ENCODE data around the gene PMFBP1. TPM values are rescaled to one million over a fixed set of nuclear protein-coding genes. Genes with fewer than 3 reads are reported as not detected.

PMFBP1 gene, protein sequence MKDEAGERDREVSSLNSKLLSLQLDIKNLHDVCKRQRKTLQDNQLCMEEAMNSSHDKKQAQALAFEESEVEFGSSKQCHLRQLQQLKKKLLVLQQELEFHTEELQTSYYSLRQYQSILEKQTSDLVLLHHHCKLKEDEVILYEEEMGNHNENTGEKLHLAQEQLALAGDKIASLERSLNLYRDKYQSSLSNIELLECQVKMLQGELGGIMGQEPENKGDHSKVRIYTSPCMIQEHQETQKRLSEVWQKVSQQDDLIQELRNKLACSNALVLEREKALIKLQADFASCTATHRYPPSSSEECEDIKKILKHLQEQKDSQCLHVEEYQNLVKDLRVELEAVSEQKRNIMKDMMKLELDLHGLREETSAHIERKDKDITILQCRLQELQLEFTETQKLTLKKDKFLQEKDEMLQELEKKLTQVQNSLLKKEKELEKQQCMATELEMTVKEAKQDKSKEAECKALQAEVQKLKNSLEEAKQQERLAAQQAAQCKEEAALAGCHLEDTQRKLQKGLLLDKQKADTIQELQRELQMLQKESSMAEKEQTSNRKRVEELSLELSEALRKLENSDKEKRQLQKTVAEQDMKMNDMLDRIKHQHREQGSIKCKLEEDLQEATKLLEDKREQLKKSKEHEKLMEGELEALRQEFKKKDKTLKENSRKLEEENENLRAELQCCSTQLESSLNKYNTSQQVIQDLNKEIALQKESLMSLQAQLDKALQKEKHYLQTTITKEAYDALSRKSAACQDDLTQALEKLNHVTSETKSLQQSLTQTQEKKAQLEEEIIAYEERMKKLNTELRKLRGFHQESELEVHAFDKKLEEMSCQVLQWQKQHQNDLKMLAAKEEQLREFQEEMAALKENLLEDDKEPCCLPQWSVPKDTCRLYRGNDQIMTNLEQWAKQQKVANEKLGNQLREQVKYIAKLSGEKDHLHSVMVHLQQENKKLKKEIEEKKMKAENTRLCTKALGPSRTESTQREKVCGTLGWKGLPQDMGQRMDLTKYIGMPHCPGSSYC
- polyA plus RNA-seq: 1 to 10 TPM in 1 of 3 donors, under 1 TPM in 2; 0.45 to 1.5 (median 0.56) TPM

DNA sequence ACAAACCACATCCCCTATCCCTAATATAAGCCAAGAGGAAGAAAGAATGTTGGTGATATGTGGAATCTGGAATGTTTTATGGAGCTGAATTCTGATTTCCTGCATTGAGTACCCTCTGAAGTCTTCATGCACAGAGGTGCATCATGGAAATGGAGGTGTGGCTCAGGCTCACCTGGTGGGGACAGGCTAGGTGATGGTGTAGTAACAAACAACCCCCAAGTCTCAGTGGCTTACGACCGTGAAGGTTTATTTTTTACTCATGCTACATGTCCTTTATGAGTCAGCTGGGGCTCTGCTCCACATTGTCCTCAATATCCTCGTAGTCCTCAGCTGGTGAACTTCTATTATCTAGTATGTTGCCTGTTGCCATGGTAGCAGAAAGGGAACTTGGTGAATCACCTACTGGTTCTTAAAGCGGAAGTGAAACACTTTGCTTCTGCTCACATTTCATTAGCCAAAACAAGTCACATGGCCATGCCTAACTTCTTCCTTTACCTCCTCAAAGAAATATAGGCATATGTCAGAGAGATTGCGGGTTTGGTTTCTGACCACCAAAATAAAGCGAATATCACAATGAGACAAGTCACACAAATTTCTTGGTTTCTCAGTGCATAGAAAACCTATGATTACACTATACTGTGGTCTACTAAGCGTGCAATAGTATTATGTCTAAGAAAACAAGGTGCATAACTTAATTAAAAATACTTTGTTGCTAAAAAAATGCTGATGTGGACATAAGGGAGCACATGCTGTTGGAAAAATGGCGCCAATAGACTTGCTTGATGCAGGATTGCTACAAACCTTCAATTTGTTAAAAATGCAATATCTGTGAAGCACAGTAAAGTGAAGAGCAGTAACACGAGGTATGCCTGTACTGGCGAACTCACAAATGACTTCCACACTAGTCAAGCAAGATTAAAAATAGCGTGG is at the start of gene PMFBP1:
PMFBP1 (minus strand) TSS at position 51 of the 930 bp plus-strand sequence. CDS start 947 bp downstream, outside the sequence.
- WGBS, 3 donors: 71 to 82% (median 71%) methylated on average over 11 of the region's 11 CpGs
- H3K27ac ChIP-seq (ENCODE audit: low read depth, low read length): no peak within 1 kb of the TSS

DNA sequence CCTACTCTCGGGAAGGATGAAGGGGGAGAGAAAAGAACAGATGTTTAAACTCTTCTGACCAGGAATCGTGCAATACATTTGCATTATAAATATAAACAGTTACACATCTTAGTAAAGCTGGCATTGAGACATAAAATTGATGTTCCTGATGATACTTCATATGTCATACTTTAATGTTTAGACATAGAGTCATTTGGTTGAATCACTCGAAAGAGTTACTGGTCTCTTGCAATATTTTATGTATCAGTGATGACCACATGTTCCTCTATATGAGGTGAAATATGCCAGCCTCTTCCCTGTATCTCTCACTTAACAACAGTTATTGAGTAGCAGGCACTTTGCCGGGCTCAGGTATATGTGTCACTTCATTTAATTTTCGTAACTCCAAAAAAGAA is 49.7 kb upstream of the PMFBP1 start:
- 59 to 67% (median 60%) methylated on average over 5 of the region's 5 CpGs for WGBS, 3 donors
- H3K27ac ChIP-seq (ENCODE audit: low read depth, low read length): no peak overlapping the region

DNA sequence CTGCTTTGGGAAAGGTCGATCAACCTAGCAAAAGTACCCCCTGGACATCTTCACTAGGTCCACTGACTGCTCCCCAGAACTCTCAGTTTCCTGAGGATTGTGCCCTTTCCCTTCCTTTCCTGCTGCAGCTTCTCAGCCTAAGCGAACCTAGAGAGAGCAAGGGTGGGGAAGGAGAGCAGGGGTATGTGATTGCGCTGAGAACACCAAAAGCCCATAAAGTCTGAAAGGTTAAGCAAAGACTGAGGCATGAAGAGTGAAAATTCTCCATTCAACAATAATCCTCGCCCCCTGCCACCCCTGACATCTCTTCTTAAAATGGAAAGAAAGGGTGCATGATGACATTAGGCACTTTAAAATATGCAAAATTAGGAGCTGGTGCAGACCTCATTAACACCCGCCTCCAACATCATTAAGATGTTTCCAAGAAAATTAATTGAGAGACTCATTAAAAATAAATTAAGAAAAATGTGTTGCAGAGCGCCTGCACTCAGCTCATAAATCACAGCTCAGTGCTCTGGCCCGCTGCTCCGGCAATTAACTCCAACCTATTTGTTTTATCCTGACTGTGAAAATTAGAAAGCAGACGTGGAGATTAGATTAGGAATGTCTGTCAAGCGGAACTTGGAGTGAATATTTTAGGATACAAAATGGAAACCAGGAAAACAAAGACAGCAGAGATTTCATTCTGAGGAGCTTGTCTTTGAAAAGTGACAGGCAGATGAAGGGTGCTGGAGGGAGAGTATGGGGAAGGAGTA is 49.1 kb upstream of the PMFBP1 start:
- 64 to 65% (median 64%) methylated on average over 10 of the region's 10 CpGs for WGBS, 3 donors
- H3K27ac ChIP-seq (ENCODE audit: low read depth, low read length): no peak overlapping the region

DNA sequence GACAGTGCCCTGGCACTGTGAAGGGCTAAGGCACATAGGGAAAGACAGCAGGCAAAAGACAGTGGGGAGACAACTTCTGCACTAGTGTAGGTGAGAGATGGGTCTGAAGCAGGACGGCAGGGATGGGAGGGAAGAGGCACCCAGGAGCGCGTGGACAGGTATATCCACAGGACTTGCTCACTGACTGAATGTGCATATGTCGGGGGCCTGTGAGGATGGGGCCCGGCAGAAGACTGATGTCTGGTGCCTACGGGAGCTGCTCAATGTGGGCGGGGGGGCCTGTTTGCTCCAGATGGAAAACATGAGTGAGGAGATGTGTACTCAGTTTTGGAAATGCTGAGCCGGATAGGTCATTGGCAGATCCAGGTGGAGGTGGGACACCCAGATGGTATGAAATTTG is 47.3 kb upstream of the PMFBP1 start:
- no peak overlapping the region for H3K27ac ChIP-seq (ENCODE audit: low read depth, low read length)
- WGBS, 3 donors: 88 to 96% (median 92%) methylated on average over 8 of the region's 8 CpGs

DNA sequence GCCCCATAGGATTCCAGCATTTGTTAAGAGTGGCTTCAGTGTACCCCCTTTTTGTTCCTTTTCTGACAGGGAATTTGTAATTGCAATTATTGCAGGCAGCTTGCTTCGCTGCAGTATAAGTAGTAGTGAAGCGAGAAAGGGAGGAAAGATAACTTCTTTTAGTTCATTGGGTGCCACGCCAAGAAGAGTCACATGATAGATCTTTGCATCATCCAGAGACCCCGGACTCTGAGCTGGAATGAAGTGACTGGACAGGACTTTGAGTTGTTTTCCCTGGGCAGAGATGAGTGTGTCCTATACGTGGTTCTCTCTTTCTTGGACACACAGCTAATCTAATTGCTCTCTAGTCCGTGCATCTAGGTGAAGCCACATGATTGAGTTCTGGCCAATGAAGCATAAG is 44.8 kb upstream of the PMFBP1 start:
- 79 to 90% (median 81%) methylated on average over 6 of the region's 6 CpGs for WGBS, 3 donors
- H3K27ac ChIP-seq (ENCODE audit: low read depth, low read length): no peak overlapping the region

DNA sequence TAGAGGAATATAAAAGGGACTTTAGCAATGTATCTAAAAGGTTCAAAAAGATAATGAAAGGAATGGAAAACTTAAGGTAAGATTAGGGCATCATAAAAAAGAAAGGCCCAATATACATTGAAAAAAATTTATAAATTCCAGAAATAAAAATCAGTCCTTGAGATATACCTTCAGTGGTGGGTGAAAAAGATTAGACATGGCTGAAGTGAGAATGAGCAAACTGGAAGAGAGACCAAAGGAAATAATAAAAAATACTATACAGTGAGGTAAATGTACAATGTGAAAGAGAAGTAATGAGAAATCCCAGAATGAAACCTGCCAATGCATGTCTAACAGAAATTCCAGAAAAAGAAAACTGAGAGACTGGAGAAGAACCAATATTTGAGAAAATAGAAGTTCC is 42.9 kb upstream of the PMFBP1 start:
- no peak overlapping the region for H3K27ac ChIP-seq (ENCODE audit: low read depth, low read length)

DNA sequence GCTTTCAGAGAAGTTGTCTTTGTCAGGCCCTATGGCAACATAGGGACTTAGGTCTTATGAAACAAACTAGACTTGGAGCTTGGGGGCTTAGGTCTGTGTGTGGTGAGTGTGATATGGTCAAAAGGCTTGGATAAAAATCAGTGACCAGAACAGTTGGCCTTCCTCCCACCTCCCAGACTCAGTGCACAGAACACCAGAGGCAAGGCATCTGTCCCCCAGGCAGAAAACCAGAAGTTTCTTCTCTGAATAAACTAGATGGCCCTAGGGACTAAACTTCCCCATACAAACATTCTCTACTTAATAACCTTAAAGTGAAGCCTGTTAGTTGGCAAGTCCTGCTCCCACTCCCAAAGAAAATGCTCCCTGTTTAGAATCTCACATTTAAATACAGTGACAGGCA is 39.2 kb upstream of the PMFBP1 start:
- no peak overlapping the region for H3K27ac ChIP-seq (ENCODE audit: low read depth, low read length)

DNA sequence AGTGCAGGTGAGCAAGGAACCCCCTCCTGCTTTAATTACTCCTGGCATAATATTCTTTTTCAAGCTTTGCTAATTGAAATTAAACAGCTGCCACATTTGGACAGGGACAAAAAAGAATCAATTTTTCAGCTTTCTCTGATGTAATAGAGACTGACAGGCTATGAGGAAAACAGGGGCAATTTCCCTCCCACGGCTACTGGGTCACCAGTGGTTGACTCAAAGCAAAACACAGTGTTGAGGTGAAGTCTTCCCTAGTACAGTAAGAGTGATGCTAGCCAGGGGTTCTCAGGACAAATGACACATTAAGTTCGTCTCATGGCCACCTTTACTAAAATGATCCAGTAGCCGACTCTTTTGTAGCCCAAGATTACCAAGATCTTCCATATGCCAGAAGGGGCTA is 38.6 kb upstream of the PMFBP1 start:
- no peak overlapping the region for H3K27ac ChIP-seq (ENCODE audit: low read depth, low read length)
- WGBS, 3 donors: 87 to 88% (median 88%) methylated on average over 3 of the region's 3 CpGs

DNA sequence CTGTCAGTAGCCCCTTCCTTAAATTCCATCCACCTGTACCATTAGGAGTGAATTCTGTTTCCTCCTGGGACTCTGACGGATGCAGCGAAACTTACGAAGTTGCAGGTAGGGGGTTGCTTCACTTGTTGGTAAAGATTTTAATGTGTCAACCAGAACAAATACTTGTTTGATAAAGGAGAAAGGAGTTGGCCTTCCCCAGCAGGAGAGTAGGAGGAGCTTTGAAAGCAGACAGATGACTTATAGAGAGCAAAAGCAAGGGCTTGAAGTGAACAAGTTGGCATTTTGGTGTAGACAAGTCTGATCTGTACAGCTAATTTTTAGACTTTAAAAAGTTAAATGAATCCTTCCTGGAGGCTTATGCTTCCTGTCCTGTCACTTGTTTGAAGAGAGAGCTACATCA is 38.1 kb upstream of the PMFBP1 start:
- H3K27ac ChIP-seq (ENCODE audit: low read depth, low read length): no peak overlapping the region
- WGBS, 3 donors: 86 to 93% (median 92%) methylated on average over 3 of the region's 3 CpGs

DNA sequence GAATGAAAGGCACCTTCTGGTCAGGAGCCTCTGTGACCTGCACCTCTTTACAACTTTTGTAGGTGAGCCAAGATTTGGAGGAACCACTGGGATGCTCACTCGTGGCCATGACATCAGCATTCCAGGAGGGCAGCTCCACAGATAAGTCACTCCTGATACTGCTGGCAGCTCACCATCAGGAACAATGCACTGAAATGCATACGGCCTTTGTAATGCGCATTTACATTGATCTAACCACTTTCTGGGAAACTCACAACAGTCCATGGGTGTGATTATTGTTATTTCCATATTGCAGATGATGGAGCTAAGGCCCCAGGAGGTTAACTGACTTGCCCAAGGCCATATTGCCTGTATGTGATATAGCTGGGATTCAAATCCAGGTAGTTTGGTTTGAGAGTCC is 34.3 kb upstream of the PMFBP1 start:
- no peak overlapping the region for H3K27ac ChIP-seq (ENCODE audit: low read depth, low read length)
- WGBS, 3 donors: 84 to 90% (median 87%) methylated on average over 3 of the region's 3 CpGs

DNA sequence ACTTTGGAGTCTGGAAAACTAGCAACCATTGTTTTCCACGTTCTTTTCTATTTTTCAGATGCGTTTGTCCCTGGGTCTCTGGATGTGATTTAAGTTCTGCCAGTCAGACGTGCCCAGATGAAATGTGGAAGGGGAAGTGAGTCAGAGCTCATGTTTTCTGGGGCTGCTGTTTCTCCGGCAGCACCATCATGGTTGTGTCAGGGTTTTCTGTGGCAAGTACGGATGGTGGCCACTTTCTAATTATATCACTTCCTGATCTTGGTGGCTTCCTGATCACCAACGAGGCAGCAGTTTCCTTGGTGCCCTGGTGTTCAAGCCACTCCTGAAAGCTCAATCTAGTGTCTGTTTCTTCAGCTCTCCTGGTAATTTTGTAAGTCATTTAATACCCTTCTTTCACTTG is 31.4 kb upstream of the PMFBP1 start:
- WGBS, 3 donors: 26 to 84% (median 42%) methylated on average over 6 of the region's 6 CpGs
- no peak overlapping the region for H3K27ac ChIP-seq (ENCODE audit: low read depth, low read length)

DNA sequence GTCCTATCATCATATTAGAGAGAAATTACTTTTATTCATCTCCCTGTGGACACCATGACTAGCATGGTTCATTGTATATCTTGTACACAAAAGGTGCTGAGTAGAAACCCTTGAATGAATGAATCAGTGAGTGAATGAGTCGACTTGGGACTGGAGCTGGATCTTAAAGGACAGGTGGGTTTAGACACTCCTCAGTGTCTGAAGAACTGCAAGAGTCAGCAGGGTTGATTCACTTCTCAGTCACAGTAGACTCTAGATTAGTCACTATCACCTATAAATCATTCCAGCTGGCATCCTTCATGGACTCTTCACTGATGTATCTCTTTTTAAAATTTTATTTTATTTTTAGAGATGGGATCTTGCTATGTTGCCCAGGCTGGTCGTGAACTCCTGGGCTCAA is 30.1 kb upstream of the PMFBP1 start:
- WGBS, 3 donors: 73 to 75% (median 74%) methylated on average over 2 of the region's 2 CpGs
- no peak overlapping the region for H3K27ac ChIP-seq (ENCODE audit: low read depth, low read length)

DNA sequence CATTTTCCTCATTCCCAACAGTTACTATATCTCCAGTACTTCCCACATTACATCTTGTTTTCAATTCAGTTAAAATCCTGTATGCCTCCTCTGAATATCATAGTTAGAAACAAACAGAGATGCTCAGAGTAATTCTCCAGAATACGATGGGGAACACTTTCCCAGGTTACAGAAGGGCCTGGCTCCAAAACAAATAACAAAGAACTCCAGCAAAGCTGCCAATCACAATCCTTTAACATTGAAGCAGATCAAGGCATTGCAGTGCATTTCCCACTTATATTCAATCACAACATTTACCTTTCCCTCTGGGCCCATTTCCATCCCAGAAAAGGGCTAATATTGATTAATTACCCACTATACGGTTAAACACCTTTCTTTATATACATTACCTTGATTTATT is 29.4 kb upstream of the PMFBP1 start:
- 33 to 89% (median 79%) methylated on average over 2 of the region's 2 CpGs for WGBS, 3 donors
- no peak overlapping the region for H3K27ac ChIP-seq (ENCODE audit: low read depth, low read length)

DNA sequence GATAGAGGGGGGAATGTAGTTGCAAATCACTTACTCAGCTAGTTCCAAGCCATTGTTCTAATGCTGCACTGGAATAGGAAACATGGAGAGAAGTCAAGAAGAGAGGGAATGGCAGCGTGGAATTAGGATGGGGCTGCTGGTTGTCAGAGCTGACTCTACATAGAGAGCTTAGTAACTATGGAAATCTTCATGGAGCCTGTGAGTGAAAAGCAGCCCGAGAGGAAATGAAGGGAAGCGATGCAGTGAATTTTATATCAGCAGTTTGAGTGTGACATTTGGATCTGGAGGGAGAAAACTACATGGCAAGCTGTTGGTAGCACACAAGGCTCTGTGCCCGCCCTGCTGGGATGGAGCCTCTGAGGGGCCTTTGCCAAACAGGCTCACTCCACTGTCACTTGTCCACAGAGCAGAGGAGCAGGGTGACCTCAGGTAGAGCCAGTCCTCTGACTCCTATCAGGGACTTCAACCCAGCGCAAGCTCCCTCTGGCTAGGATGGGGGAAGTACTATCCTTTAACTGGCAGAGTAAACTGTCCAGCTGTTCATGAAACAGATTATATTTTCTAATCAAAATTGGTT is 27.9 kb upstream of the PMFBP1 start:
- no peak overlapping the region for H3K27ac ChIP-seq (ENCODE audit: low read depth, low read length)
- whole genome bisulfite sequencing, 3 donors: 86 to 92% (median 88%) methylated on average over 5 of the region's 5 CpGs

DNA sequence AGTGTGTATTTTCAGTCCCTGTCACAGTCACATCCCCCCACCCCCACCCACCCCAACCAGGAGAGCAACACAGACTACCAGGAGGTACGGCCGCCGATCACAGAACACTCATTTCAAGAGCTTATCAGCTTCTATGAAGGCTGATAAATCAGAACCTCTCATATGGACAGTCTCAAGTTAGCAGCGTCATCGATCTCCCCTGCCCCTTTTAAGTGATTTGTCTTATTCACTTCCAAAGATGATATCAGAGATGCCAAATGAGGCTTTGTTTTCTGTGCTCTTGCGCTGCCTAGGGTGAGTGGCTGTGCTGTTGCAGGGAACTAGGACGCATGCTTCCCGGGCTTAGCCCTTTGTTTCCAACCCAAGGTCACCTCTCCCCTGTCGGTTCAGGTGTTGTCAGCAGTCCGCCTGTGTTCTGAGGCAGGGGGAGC is 26.8 kb upstream of the PMFBP1 start:
- 17 to 67% (median 59%) methylated on average over 10 of the region's 10 CpGs for WGBS, 3 donors

DNA sequence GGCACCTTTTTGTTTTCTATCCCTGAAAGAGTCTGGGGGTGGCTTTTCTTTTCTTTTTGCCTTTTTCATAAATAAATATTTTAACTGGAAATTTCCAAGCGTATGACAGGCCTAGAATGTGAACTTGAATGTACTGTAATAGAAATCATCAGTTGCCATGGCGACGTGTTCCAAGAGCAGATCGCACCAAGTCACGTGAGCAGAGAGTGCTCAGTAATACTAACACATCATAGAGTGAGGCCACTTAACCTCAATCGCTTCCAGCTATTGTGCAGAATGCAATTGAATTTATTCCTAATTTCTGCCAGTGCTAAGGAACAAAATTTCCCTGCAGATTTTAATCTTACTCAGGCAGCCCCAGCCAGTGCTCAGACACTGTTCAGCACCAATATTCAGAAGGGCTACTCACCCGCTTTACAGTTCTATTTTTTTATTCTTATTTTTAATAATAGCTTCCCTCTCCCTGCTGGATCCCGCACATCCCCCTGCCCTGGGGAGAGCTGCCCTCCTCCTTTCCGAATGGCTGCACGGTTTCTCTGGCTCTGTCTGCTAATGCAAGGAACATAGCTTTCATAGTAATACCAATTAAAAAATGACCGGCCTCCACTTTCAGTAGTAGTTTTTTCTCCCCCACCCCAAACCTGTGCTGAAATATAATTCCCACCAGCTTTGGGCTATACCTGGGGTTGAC is 26.2 kb upstream of the PMFBP1 start:
- no peak overlapping the region for H3K27ac ChIP-seq (ENCODE audit: low read depth, low read length)
- 49 to 65% (median 50%) methylated on average over 11 of the region's 11 CpGs for WGBS, 3 donors

More for the DNA sequence above, 26.8 kb upstream of the PMFBP1 start:
- no peak overlapping the region for H3K27ac ChIP-seq (ENCODE audit: low read depth, low read length)

DNA sequence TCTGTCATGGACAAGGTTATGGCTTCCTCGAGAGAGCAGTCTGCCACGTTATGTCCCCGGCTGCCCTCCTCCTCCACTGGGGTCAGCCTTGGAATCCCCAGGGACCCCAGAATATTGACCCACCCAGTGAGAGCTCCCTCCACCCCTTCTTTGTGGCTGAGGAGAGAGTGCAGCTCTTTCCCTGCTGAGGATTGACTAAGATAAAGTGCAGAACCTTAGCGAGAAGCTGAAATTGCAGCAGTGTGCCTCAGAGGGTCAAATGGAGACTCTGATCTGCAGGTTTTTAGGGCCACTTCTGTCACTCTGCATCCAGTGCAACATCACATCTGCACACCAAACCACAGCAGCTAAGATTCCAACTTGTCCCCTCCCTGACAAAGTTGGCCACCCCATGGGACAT is 25.6 kb upstream of the PMFBP1 start:
- WGBS, 3 donors: 57 to 65% (median 57%) methylated on average over 4 of the region's 4 CpGs
- no peak overlapping the region for H3K27ac ChIP-seq (ENCODE audit: low read depth, low read length)
